GM23338 (cell line): ENCODE data around the gene IDH1. TPM values are rescaled to one million over a fixed set of nuclear protein-coding genes. Genes with fewer than 3 reads are reported as not detected.

Source experiments
- ATAC-seq: fragments of 200-7000 bp; cut with Tn5 transposase; 3 replicates; pipeline ENCODE4 v1.9.1; 2020
- DNase-seq: peaks from one replicate; pipeline ENCODE4 v3.0.0-alpha.2; 2015; ENCODE audit warnings: low spot score
- H2AFZ ChIP-seq: fragments of 200-600 bp; sonication (generic); 2 replicates; pipeline ENCODE4 v1.8.0; 2016; ENCODE audit warnings: antibody characterized with exemption, mild to moderate bottlenecking, moderate library complexity
- H3F3A ChIP-seq: fragments of 200-600 bp; sonication (generic); replicated peaks from 2 replicates; pipeline ENCODE4 v1.8.0; 2017; ENCODE audit warnings: antibody characterized with exemption, mixed run types, low read depth
- H3K27ac ChIP-seq: fragments of 200-600 bp; sonication (generic); 2 replicates; pipeline ENCODE4 v1.6.1; 2016; ENCODE audit warnings: low read depth
- H3K27me3 ChIP-seq: fragments of 200-600 bp; sonication (generic); 2 replicates; pipeline ENCODE4 v1.8.0; 2016; ENCODE audit warnings: mild to moderate bottlenecking, mixed run types, moderate library complexity; ENCODE audit not compliant: insufficient read depth
- H3K36me3 ChIP-seq: fragments of 200-600 bp; sonication (generic); 2 replicates; pipeline ENCODE4 v1.8.0; 2016; ENCODE audit warnings: mild to moderate bottlenecking; ENCODE audit not compliant: insufficient read depth
- H3K4me1 ChIP-seq: fragments of 200-600 bp; sonication (generic); 2 replicates; pipeline ENCODE4 v1.8.0; 2016; ENCODE audit warnings: mild to moderate bottlenecking, moderate library complexity; ENCODE audit not compliant: insufficient read depth
- H3K4me2 ChIP-seq: fragments of 200-600 bp; sonication (generic); 2 replicates; pipeline ENCODE4 v1.7.1; 2017; ENCODE audit warnings: mixed run types
- H3K4me3 ChIP-seq: fragments of 200-600 bp; sonication (generic); 2 replicates; pipeline ENCODE4 v1.6.1; 2016; ENCODE audit warnings: mixed run types
- H3K79me2 ChIP-seq: fragments of 200-600 bp; sonication (generic); replicated peaks from 2 replicates; pipeline ENCODE4 v1.8.0; 2017; ENCODE audit warnings: mild to moderate bottlenecking; ENCODE audit not compliant: insufficient read depth
- H3K9me2 ChIP-seq: fragments of 200-600 bp; sonication (generic); 2 replicates; pipeline ENCODE4 v1.8.0; 2017; ENCODE audit not compliant: insufficient read depth
- H4K20me1 ChIP-seq: fragments of 200-600 bp; sonication (generic); replicated peaks from 2 replicates; pipeline ENCODE4 v1.8.0; 2017; ENCODE audit warnings: mild to moderate bottlenecking; ENCODE audit not compliant: insufficient read depth
- H3K27ac Mint-ChIP-seq: 2 replicates; pipeline ENCODE4 v1.8.0; 2020; ENCODE audit warnings: inconsistent platforms, mild to moderate bottlenecking, moderate library complexity, mixed read lengths
- H3K27me3 Mint-ChIP-seq: 3 replicates; pipeline ENCODE4 v1.8.0; 2022; ENCODE audit warnings: low read depth, mild to moderate bottlenecking, moderate library complexity, mixed read lengths, inconsistent platforms; ENCODE audit not compliant: insufficient read depth, poor library complexity
- H3K36me3 Mint-ChIP-seq: 3 replicates; pipeline ENCODE4 v1.8.0; 2021; ENCODE audit warnings: low read depth, mild to moderate bottlenecking, inconsistent platforms, moderate library complexity, mixed read lengths
- H3K4me1 Mint-ChIP-seq: 3 replicates; pipeline ENCODE4 v1.8.0; 2020; ENCODE audit warnings: mild to moderate bottlenecking, inconsistent platforms, mixed read lengths
- H3K4me3 Mint-ChIP-seq: 3 replicates; pipeline ENCODE4 v1.8.0; 2021; ENCODE audit warnings: moderate library complexity, mild to moderate bottlenecking, inconsistent platforms, mixed read lengths
- H3K9me3 Mint-ChIP-seq: 3 replicates; pipeline ENCODE4 v1.8.0; 2020; ENCODE audit warnings: moderate library complexity, mild to moderate bottlenecking, inconsistent platforms, mixed read lengths
- EZH2phosphoT487 ChIP-seq: fragments of 200-600 bp; sonication (generic); IDR thresholded peaks from one replicate; pipeline ENCODE4 v1.8.1; 2018; ENCODE audit warnings: antibody characterized with exemption; ENCODE audit not compliant: unreplicated experiment
- JUNB ChIP-seq: IDR thresholded peaks from one replicate; pipeline ENCODE4 v1.6.1; 2016; ENCODE audit warnings: antibody characterized with exemption; ENCODE audit not compliant: unreplicated experiment
- POLR2AphosphoS5 ChIP-seq: IDR thresholded peaks from 2 replicates; pipeline ENCODE4 v1.6.1; 2016; ENCODE audit warnings: antibody characterized with exemption, low read depth
- REST ChIP-seq: IDR thresholded peaks from one replicate; pipeline ENCODE4 v1.6.1; 2018; ENCODE audit warnings: antibody characterized with exemption; ENCODE audit not compliant: unreplicated experiment
- ZNF462 ChIP-seq: fragments of 250-450 bp; sonication (Bioruptor Pico); IDR thresholded peaks from 2 replicates; pipeline ENCODE4 v1.5.0; 2020; ENCODE audit warnings: mild to moderate bottlenecking, moderate library complexity
- polyA plus RNA-seq: library from polyadenylated mRNA; unstranded; fragments of >200 nt; fragmentation: Nextera tagmentation; extraction: Ambion mirVana; gene quantifications from 2 replicates; pipeline ENCODE4 v1.2.1, GENCODE V29; 2016
- total RNA-seq: library from RNA; depleted of rRNA; stranded (reverse); fragments of >200 nt; shearing (Covaris generic); gene quantifications from 2 replicates; pipeline ENCODE4 v1.2.3, GENCODE V29; 2014

Gene IDH1
- total and polyA plus RNA-seq, 2 experiments from 2014 or later: 315 to 536 TPM

- Mint-ChIP-seq H3K4me3 (no peak overlapping the region), H3K27me3 (no peaks in the 10 kb centered on the region), H3K9me3 (peaks cover 27% of the 10 kb centered on the region), H3K4me1 (no peaks in the 10 kb centered on the region), H3K36me3 (peaks cover 11% of the 10 kb centered on the region; the same call in 2 of the 3 replicates), H3K27ac (no peak overlapping the region)
- no peaks in the 10 kb centered on the region for H3K4me1 ChIP-seq
- no peak overlapping the region for H2AFZ ChIP-seq
- no peak overlapping the region for H3K4me3 ChIP-seq
- ATAC-seq: no peak
- H3K9me2 ChIP-seq: no peaks in the 10 kb centered on the region
- no peak overlapping the region for H3K4me2 ChIP-seq
- no peaks in the 10 kb centered on the region for H4K20me1 ChIP-seq
- no peaks in the 10 kb centered on the region for H3K79me2 ChIP-seq
- TF ChIP-seq JUNB: no peak
- TF ChIP-seq ZNF462 (CRISPR knock-in tag): no peak
- TF ChIP-seq POLR2AphosphoS5: no peak
- TF ChIP-seq REST: no peak
- TF ChIP-seq EZH2phosphoT487: no peak
- no peak overlapping the region for H3K27ac ChIP-seq
- H3K27me3 ChIP-seq: no peaks in the 10 kb centered on the region
- no peak for DNase-seq
- H3F3A ChIP-seq: no peaks in the 10 kb centered on the region
- H3K36me3 ChIP-seq: no peaks in the 10 kb centered on the region
These were observed 27.2 kb downstream of the IDH1 start for GRCh38 chr2:208227581-208228232.
